DOHH2 (cell line): ENCODE measurements around the gene ZBTB46.

Source experiments
- H3F3A ChIP-seq: fragments of 200-600 bp; sonication (generic), shearing (Covaris generic); 2 replicates; pipeline ENCODE4 v1.6.0; 2016; ENCODE audit warnings: antibody characterized with exemption, mild to moderate bottlenecking; ENCODE audit not compliant: control insufficient read depth, insufficient read depth
- H3K27ac ChIP-seq: fragments of 200-600 bp; sonication (generic); 2 replicates; pipeline ENCODE4 v1.5.1; 2014; ENCODE audit warnings: low read depth, mild to moderate bottlenecking, low read length, moderate library complexity
- H3K27me3 ChIP-seq: fragments of 200-600 bp; sonication (generic); 2 replicates; pipeline ENCODE4 v1.6.1; 2014; ENCODE audit warnings: mild to moderate bottlenecking, low read length, mixed read lengths; ENCODE audit not compliant: control insufficient read depth
- H3K36me3 ChIP-seq: fragments of 200-600 bp; sonication (generic); 2 replicates; pipeline ENCODE4 v1.6.1; 2014; ENCODE audit warnings: mild to moderate bottlenecking, low read length, moderate library complexity, mixed read lengths; ENCODE audit not compliant: control insufficient read depth
- H3K4me1 ChIP-seq: fragments of 200-600 bp; sonication (generic); 2 replicates; pipeline ENCODE4 v1.6.1; 2014; ENCODE audit warnings: mild to moderate bottlenecking, low read length, mixed read lengths; ENCODE audit not compliant: control insufficient read depth
- H3K4me2 ChIP-seq: fragments of 200-600 bp; sonication (generic); 2 replicates; pipeline ENCODE4 v1.6.0; 2014; ENCODE audit warnings: mild to moderate bottlenecking, low read length, moderate library complexity
- H3K4me3 ChIP-seq: fragments of 200-600 bp; sonication (generic); 2 replicates; pipeline ENCODE4 v1.5.1; 2014; ENCODE audit warnings: mild to moderate bottlenecking, low read length, mixed read lengths
- H3K79me2 ChIP-seq: fragments of 200-600 bp; sonication (generic); 2 replicates; pipeline ENCODE4 v1.6.1; 2014; ENCODE audit warnings: mild to moderate bottlenecking, low read length, mixed read lengths; ENCODE audit not compliant: control insufficient read depth
- H3K9me2 ChIP-seq: fragments of 200-600 bp; sonication (generic); replicated peaks from 2 replicates; pipeline ENCODE4 v1.6.1; 2014; ENCODE audit warnings: mild to moderate bottlenecking, low read length, mixed read lengths; ENCODE audit not compliant: control insufficient read depth
- H3K9me3 ChIP-seq: fragments of 200-600 bp; sonication (generic); 2 replicates; pipeline ENCODE4 v1.6.1; 2014; ENCODE audit warnings: antibody characterized with exemption, low read length, mixed read lengths; ENCODE audit not compliant: control insufficient read depth, insufficient read depth
- H4K20me1 ChIP-seq: fragments of 200-600 bp; sonication (generic); 2 replicates; pipeline ENCODE4 v1.6.0; 2014; ENCODE audit warnings: low read depth, mild to moderate bottlenecking, antibody characterized with exemption, low read length, moderate library complexity; ENCODE audit not compliant: control insufficient read depth, insufficient read depth
- CTCF ChIP-seq: fragments of 200-600 bp; sonication (generic); IDR thresholded peaks from one replicate; pipeline ENCODE4 v1.5.1; 2014; ENCODE audit warnings: antibody characterized with exemption, mild to moderate bottlenecking, low read depth, low read length; ENCODE audit not compliant: poor library complexity, severe bottlenecking
- EZH2phosphoT487 ChIP-seq: fragments of 200-600 bp; sonication (generic); IDR thresholded peaks from 2 replicates; pipeline ENCODE4 v1.6.1; 2017; ENCODE audit warnings: borderline replicate concordance, mild to moderate bottlenecking, antibody characterized with exemption, low read length, moderate library complexity, mixed read lengths

Gene ZBTB46

GRCh38 chr20:63830841-63831588 is at the start of gene ZBTB46:
Gene ZBTB46, minus strand, starts transcription at chr20:63831264. Its CDS starts 40,507 bp downstream, at chr20:63790757.
- Histone ChIP-seq H3K36me3 (no peaks in the 10 kb centered on the region), H3K79me2 (no peaks in the 10 kb centered on the region), H3K9me3 (no peaks in the 10 kb centered on the region), H3K9me2 (no peaks in the 10 kb centered on the region), H3K27me3 (peaks cover 27% of the 10 kb centered on the region), H3K4me3 (no peak within 1 kb of the TSS), H3K4me1 (no peaks in the 10 kb centered on the region), H3K4me2 (peak within 1 kb of the TSS; percentile 30; the same call in 1 of the 2 replicates), H4K20me1 (0 out of 2 replicates have a peak, but pooled peaks cover 7% of the 10 kb centered on the region), H3K27ac (no peak within 1 kb of the TSS), H3F3A (peaks cover 5% of the 10 kb centered on the region; the same call in 1 of the 2 replicates)
- TF ChIP-seq EZH2phosphoT487 (no peak), CTCF (no peak)

GRCh38 chr20:63878899-63879663 is 48.0 kb upstream of the ZBTB46 start:
- no peaks in the 10 kb centered on the region for H3K9me2 ChIP-seq
- peaks cover 19% of the 10 kb centered on the region for H3K79me2 ChIP-seq
- no peaks in the 10 kb centered on the region for H3K27me3 ChIP-seq
- TF ChIP-seq EZH2phosphoT487 (no peak), CTCF (no peak)
- H3K4me2 ChIP-seq = no peak overlapping the region
- H3K9me3 ChIP-seq = 0 out of 2 replicates have a peak, but pooled peaks cover 3% of the 10 kb centered on the region
- H3K4me3 ChIP-seq = no peak overlapping the region
- H3K36me3 ChIP-seq = peaks cover 58% of the 10 kb centered on the region
- H3F3A ChIP-seq = no peaks in the 10 kb centered on the region
- H4K20me1 ChIP-seq = no peaks in the 10 kb centered on the region
- H3K27ac ChIP-seq = no peak overlapping the region
- H3K4me1 ChIP-seq = no peaks in the 10 kb centered on the region

GRCh38 chr20:63877755-63878470 is 46.8 kb upstream of the ZBTB46 start:
- H4K20me1 ChIP-seq = no peaks in the 10 kb centered on the region
- no peak for TF ChIP-seq EZH2phosphoT487
- no peak for TF ChIP-seq CTCF
- H3K4me3 ChIP-seq = no peak overlapping the region

More at GRCh38 chr20:63877755-63878470, 46.8 kb upstream of the ZBTB46 start:
- H3K27ac ChIP-seq = no peak overlapping the region
- no peaks in the 10 kb centered on the region for H3K27me3 ChIP-seq
- H3K9me2 ChIP-seq = no peaks in the 10 kb centered on the region
- peaks cover 19% of the 10 kb centered on the region for H3K79me2 ChIP-seq
- H3K4me1 ChIP-seq = no peaks in the 10 kb centered on the region
- no peak overlapping the region for H3K4me2 ChIP-seq
- peaks cover 57% of the 10 kb centered on the region for H3K36me3 ChIP-seq
- H3K9me3 ChIP-seq = 0 out of 2 replicates have a peak, but pooled peaks cover 3% of the 10 kb centered on the region
- H3F3A ChIP-seq = no peaks in the 10 kb centered on the region
